H1 (cell line): ENCODE results near the gene GPC6. TPM values are rescaled to one million over a fixed set of nuclear protein-coding genes. Genes with fewer than 3 reads are reported as not detected.

Experiments used
- CTCF ChIA-PET: fragments of 300-600 bp; sonication (Branson Sonifier 250); formaldehyde crosslinking; loops from one replicate; lab custom pipeline; 2021; ENCODE audit not compliant: partially characterized antibody; lab: Charles Lee
- POLR2A ChIA-PET: fragments of 300-600 bp; sonication (Branson Sonifier 250); formaldehyde crosslinking; loops from one replicate; lab custom pipeline; 2021; ENCODE audit warnings: inconsistent platforms; ENCODE audit not compliant: partially characterized antibody; lab: Charles Lee
- DNase-seq, 2 experiments: peaks; one replicate each; pipeline versions ENCODE4 v3.0.0 to v3.0.0-alpha.2; 2010 to 2022; ENCODE audit warnings: low spot score in 2 of 2, low read depth in 1 of 2, mixed read lengths in 1 of 2
- FAIRE-seq: peaks from 2 replicates; lab custom pipeline; 2011; peaks lifted over from hg19 to GRCh38; lab: Jason Lieb, UNC
- H2AFZ ChIP-seq: 2 replicates; pipeline ENCODE4 v1.8.1; 2012; ENCODE audit warnings: low read length, inconsistent platforms
- H2AK5ac ChIP-seq: 2 replicates; pipeline ENCODE4 v1.6.1; 2013; ENCODE audit warnings: low read depth, low read length
- H2BK120ac ChIP-seq: replicated peaks from 2 replicates; pipeline ENCODE3; 2013; ENCODE audit warnings: low read depth, low read length, inconsistent platforms
- H2BK12ac ChIP-seq: 2 replicates; pipeline ENCODE4 v1.6.1; 2013; ENCODE audit warnings: low read depth, low read length
- H2BK15ac ChIP-seq: 2 replicates; pipeline ENCODE4 v1.6.1; 2013; ENCODE audit warnings: low read length
- H2BK20ac ChIP-seq: 2 replicates; pipeline ENCODE4 v1.6.1; 2013; ENCODE audit warnings: low read length
- H2BK5ac ChIP-seq: 2 replicates; pipeline ENCODE4 v1.6.1; 2013; ENCODE audit warnings: low read depth, low read length
- H3K14ac ChIP-seq: 2 replicates; pipeline ENCODE4 v1.6.1; 2013; ENCODE audit warnings: inconsistent platforms; ENCODE audit not compliant: insufficient read length
- H3K18ac ChIP-seq: 2 replicates; pipeline ENCODE4 v1.6.1; 2013; ENCODE audit warnings: low read length; ENCODE audit errors: extremely low read depth
- H3K23ac ChIP-seq: 2 replicates; pipeline ENCODE4 v1.6.1; 2013; ENCODE audit warnings: inconsistent platforms; ENCODE audit not compliant: insufficient read length
- H3K23me2 ChIP-seq: 2 replicates; pipeline ENCODE4 v1.6.1; 2013; ENCODE audit warnings: low read depth, low read length
- H3K27ac ChIP-seq: 2 replicates; pipeline ENCODE4 v1.6.1; 2011; ENCODE audit warnings: low read depth, low read length, inconsistent platforms
- H3K27me3 ChIP-seq, 4 experiments: replicated peaks in 1 of 4; 1 replicate in 1 of 4; 2 replicates in 3 of 4; pipeline versions ENCODE4 v1.6.1 to v1.8.1; 2011 to 2013; ENCODE audit warnings: low read length in 3 of 4, mild to moderate bottlenecking in 3 of 4, inconsistent platforms in 2 of 4, mixed read lengths in 2 of 4, moderate library complexity in 1 of 4; ENCODE audit not compliant: control insufficient read depth in 3 of 4, insufficient read depth in 3 of 4; ENCODE audit errors: extremely low read depth in 1 of 4
- H3K36me3 ChIP-seq, 4 experiments: 2 replicates each; pipeline versions ENCODE4 v1.6.1 to v1.8.1; 2011 to 2013; ENCODE audit warnings: mild to moderate bottlenecking in 4 of 4, low read length in 3 of 4, moderate library complexity in 2 of 4, control low read depth in 1 of 4, inconsistent platforms in 1 of 4; ENCODE audit not compliant: insufficient read depth in 4 of 4, control insufficient read depth in 2 of 4
- H3K4ac ChIP-seq: replicated peaks from 2 replicates; pipeline ENCODE3; 2013; ENCODE audit warnings: low read length, low read depth, mixed read lengths, inconsistent platforms; ENCODE audit not compliant: insufficient read length
- H3K4me1 ChIP-seq, 4 experiments: replicated peaks in 1 of 4; 1 replicate in 1 of 4; 2 replicates in 3 of 4; pipeline versions ENCODE4 v1.6.1 to v1.8.1; 2011 to 2013; ENCODE audit warnings: low read length in 3 of 4, inconsistent platforms in 2 of 4, mixed read lengths in 1 of 4; ENCODE audit not compliant: insufficient read depth in 4 of 4, control insufficient read depth in 3 of 4
- H3K4me2 ChIP-seq, 2 experiments: 2 replicates each; pipeline versions ENCODE4 v1.6.1 to v1.8.1; 2011 to 2013; ENCODE audit warnings: low read depth in 2 of 2, low read length in 2 of 2, control low read depth in 1 of 2, inconsistent platforms in 1 of 2, mild to moderate bottlenecking in 1 of 2; ENCODE audit not compliant: insufficient read depth in 1 of 2
- H3K4me3 ChIP-seq, 4 experiments: fragments of 200-600, 300-600 bp in 1 of 4; sonication (generic), shearing (Covaris generic), sonication (Bioruptor Twin) in 1 of 4; 2 replicates each; pipeline versions ENCODE4 v1.5.1 to v1.8.1; 2011 to 2016; ENCODE audit warnings: low read length in 4 of 4, low read depth in 3 of 4, control low read depth in 2 of 4, inconsistent platforms in 2 of 4, mild to moderate bottlenecking in 2 of 4, mixed read lengths in 1 of 4, moderate library complexity in 1 of 4; ENCODE audit not compliant: insufficient read depth in 2 of 4; ENCODE audit errors: extremely low read depth in 1 of 4
- H3K56ac ChIP-seq: replicated peaks from 2 replicates; pipeline ENCODE3; 2013; ENCODE audit warnings: low read depth, mild to moderate bottlenecking, mixed read lengths, low read length, inconsistent platforms; ENCODE audit not compliant: insufficient read length
- H3K79me1 ChIP-seq: 2 replicates; pipeline ENCODE4 v1.6.1; 2013; ENCODE audit warnings: low read depth, low read length, control low read depth
- H3K79me2 ChIP-seq, 2 experiments: 2 replicates each; pipeline versions ENCODE4 v1.6.1 to v1.8.1; 2012 to 2013; ENCODE audit warnings: low read length in 2 of 2, mild to moderate bottlenecking in 2 of 2, inconsistent platforms in 1 of 2; ENCODE audit not compliant: insufficient read depth in 2 of 2, control insufficient read depth in 1 of 2
- H3K9ac ChIP-seq, 4 experiments: replicated peaks in 1 of 4; 1 replicate in 1 of 4; 2 replicates in 3 of 4; pipeline versions ENCODE4 v1.6.1 to v1.8.1; 2011 to 2013; ENCODE audit warnings: low read depth in 3 of 4, low read length in 3 of 4, control low read depth in 2 of 4, mild to moderate bottlenecking in 2 of 4, moderate library complexity in 2 of 4, inconsistent platforms in 1 of 4; ENCODE audit errors: extremely low read depth in 1 of 4
- H3K9me3 ChIP-seq, 2 experiments: 2 replicates each; pipeline versions ENCODE4 v1.6.1 to v1.8.1; 2012 to 2013; ENCODE audit warnings: mild to moderate bottlenecking in 2 of 2, moderate library complexity in 2 of 2, control low read depth in 1 of 2, inconsistent platforms in 1 of 2, low read depth in 1 of 2, low read length in 1 of 2, mixed read lengths in 1 of 2; ENCODE audit not compliant: insufficient read depth in 2 of 2
- H4K20me1 ChIP-seq, 2 experiments: replicated peaks in 1 of 2; 2 replicates each; pipeline versions ENCODE3 to v1.8.1; 2011 to 2013; ENCODE audit warnings: inconsistent platforms in 2 of 2, low read length in 2 of 2, mild to moderate bottlenecking in 1 of 2; ENCODE audit not compliant: insufficient read depth in 2 of 2, control insufficient read depth in 1 of 2
- H4K5ac ChIP-seq: 2 replicates; pipeline ENCODE4 v1.6.1; 2013; ENCODE audit warnings: low read length, low read depth, mixed read lengths, inconsistent platforms; ENCODE audit not compliant: insufficient read length
- H4K8ac ChIP-seq: 2 replicates; pipeline ENCODE4 v1.8.0; 2013; ENCODE audit warnings: mild to moderate bottlenecking, moderate library complexity, low read length, inconsistent platforms; ENCODE audit not compliant: insufficient read depth; ENCODE audit errors: extremely low read depth
- H4K91ac ChIP-seq: replicated peaks from 2 replicates; pipeline ENCODE3; 2013; ENCODE audit warnings: low read length, mixed read lengths, inconsistent platforms; ENCODE audit not compliant: insufficient read length
- CEBPB ChIP-seq: IDR thresholded peaks from 2 replicates; pipeline ENCODE4 v1.6.1; 2012; ENCODE audit warnings: low read depth, low read length
- POLR2A ChIP-seq, 2 experiments: IDR thresholded peaks; 1 replicate in 1 of 2; 2 replicates in 1 of 2; pipeline ENCODE4 v1.6.1; 2011; ENCODE audit warnings: low read depth in 2 of 2, low read length in 2 of 2, mild to moderate bottlenecking in 2 of 2; ENCODE audit errors: control extremely low read depth in 1 of 2
- WGBS, 2 experiments: shearing (Covaris generic) in 1 of 2; methylation state at CpG; one replicate each; pipeline versions ENCODE4 v1.1.6 to v1.1.7; 2013 to 2015; ENCODE audit warnings: low lambda C conversion rate in 2 of 2, mixed read lengths in 2 of 2, inconsistent platforms in 1 of 2, low coverage in 1 of 2, missing lambda C conversion rate in 1 of 2; ENCODE audit not compliant: insufficient replicate concordance in 2 of 2, insufficient coverage in 1 of 2, insufficient read length in 1 of 2; ENCODE audit errors: extremely low coverage in 1 of 2, missing lambda C conversion rate in 1 of 2; 5-methylcytosine and 5-hydroxymethylcytosine counted together
- polyA plus RNA-seq, 7 experiments: library from polyadenylated mRNA; depleted of rRNA in 3 of 7; stranded (reverse) in 5 of 7; unstranded in 2 of 7; fragments of >200 nt in 5 of 7; fragments of 200-250 nt in 2 of 7; gene quantifications; 1 replicate in 5 of 7; 2 replicates in 1 of 7; 4 replicates in 1 of 7; pipeline versions ENCODE4 v1.2.1 to v1.2.3, GENCODE V29; 2011 to 2013; ENCODE audit warnings: missing spikeins in 2 of 7, mixed read lengths in 2 of 7
- total RNA-seq: library from RNA; stranded (reverse); fragmentation: NEBNext Ultra II Directional; extraction: Animal tissue kit (Norgen Biotek cat#: 25700); gene quantifications from 2 replicates; pipeline ENCODE4 v1.2.1, GENCODE V29; 2021

GPC6 gene
- total and polyA plus RNA-seq, 2 of the 8 experiments (the other 6 are each of a cell fraction or from before 2014, with no cell fraction given): 5.4 to 12.0 TPM

DNA sequence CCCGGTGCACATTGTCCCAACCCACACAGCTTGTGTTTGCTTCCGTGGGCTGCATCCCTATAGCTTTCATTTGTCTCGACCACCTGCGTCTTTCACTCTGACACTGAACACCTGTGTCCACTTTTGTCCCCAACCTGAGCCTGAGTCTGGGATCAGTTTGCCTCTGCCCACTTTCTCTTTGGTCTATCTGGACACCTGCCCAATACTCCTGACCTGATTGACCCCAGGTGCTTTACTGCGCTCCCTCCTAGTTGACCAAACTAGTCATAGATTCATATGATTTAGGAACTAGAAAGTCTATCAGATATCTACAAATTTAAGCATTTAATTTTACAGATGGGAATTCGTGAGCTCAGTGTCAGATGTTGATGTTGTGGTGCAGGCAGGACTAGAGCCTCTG is 1043.0 kb downstream of the GPC6 start:
- H3K9me3 ChIP-seq: no peaks in the 10 kb centered on the region
- TF ChIP-seq CEBPB: no peak
- TF ChIP-seq POLR2A (IDR thresholded peaks at IDR 0.05; ENCODE audit: control extremely low read depth in 1 of 2, low read depth in 2 of 2, low read length in 2 of 2): no peak
- WGBS, 2 experiments: 82% methylated on average over 6 of the region's 6 CpGs; no CpG with 5 or more reads in 1 of the 2 experiments
- H3K79me1 ChIP-seq: no peaks in the 10 kb centered on the region
- H2BK12ac ChIP-seq: no peak overlapping the region
- H3K23me2 ChIP-seq: no peaks in the 10 kb centered on the region; the same call in 1 of the 2 replicates
- H2BK120ac ChIP-seq: no peak overlapping the region
- no peak overlapping the region for H2BK5ac ChIP-seq
- H2BK20ac ChIP-seq: no peak overlapping the region
- no peaks in the 10 kb centered on the region for H3K36me3 ChIP-seq
- POLR2A ChIA-PET: no interaction called here
- H4K91ac ChIP-seq: no peak overlapping the region
- H4K8ac ChIP-seq: no peak overlapping the region
- no peak overlapping the region for H3K9ac ChIP-seq
- H3K23ac ChIP-seq: no peak overlapping the region
- H3K4me1 ChIP-seq: no peaks in the 10 kb centered on the region
- H4K5ac ChIP-seq: no peak overlapping the region
- no peak overlapping the region for H3K4me3 ChIP-seq
- no peak overlapping the region for H2AK5ac ChIP-seq
- H4K20me1 ChIP-seq: no peaks in the 10 kb centered on the region
- no peak overlapping the region for H2AFZ ChIP-seq
- DNase-seq (no peak), FAIRE-seq (no peak)
- H2BK15ac ChIP-seq: no peak overlapping the region
- H3K14ac ChIP-seq: no peak overlapping the region
- CTCF ChIA-PET: interaction anchor here (0.7 to 2.1 kb wide), 3 partner anchors 13 to 94 kb away, joined by 3 to 4 read pairs (median 3); no protein-coding TSS in a partner anchor
- no peaks in the 10 kb centered on the region for H3K79me2 ChIP-seq
- H3K4me2 ChIP-seq: no peak overlapping the region
- H3K27ac ChIP-seq: no peak overlapping the region
- no peak overlapping the region for H3K4ac ChIP-seq
- H3K56ac ChIP-seq: no peak overlapping the region
- H3K18ac ChIP-seq: no peak overlapping the region
- no peaks in the 10 kb centered on the region for H3K27me3 ChIP-seq
